GM21529 (cell line): ENCODE measurements around the gene CTTNBP2.

Experiments
- ATAC-seq: cut with Tn5 transposase; IDR thresholded peaks from one replicate; pipeline ENCODE4 v1.9.1; 2021; ENCODE audit not compliant: unreplicated experiment

CTTNBP2 gene

DNA sequence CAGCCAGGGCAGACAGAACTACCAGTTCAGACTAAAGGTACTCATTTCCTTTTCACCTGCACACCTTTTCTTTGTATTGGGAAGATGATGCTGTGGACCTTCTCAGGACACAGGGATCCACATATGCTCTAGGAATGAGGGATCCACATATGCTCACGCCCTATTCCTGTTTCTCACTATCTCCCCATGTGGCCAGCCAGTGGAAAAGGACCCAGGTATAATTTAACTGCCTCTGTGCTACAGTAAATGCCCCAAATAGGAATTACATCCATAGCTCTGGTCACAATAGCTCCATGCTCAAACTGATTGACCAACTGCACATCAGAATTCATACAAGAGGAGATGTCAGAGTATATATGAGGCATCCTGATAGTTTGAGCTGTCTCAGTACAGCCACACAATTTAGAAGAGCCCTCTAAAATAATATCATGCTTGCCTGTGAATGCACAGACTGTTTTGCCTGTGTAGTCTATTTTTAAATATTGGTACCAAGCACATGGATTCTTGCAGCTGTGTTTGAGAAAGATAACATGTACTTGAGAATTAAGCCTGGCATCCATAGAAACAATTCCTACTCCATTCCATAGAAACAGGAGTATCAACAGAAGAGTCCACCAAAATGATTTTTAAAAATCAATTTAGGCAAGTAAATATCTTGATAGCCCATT lies 43.7 kb downstream of the CTTNBP2 start:
- no peak for ATAC-seq

DNA sequence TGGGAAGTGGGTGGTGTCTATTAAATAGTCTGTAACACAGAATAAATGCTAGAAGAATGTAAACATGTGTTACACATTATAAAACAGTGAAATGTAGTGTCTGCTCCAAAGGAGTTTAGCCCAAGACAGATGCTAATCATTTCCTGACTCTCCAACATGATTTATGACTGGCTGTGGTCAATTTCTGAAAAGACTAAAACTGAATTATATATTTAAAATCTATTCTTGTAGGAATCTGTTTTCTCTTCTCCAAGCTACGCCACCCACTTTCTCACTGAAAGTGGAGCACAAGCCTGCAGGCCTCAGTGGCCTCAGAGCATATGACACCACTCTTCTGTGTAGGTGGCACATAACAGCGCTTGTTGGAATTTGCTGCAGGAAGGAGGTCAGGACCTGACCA lies 44.4 kb downstream of the CTTNBP2 start:
- no peak for ATAC-seq

DNA sequence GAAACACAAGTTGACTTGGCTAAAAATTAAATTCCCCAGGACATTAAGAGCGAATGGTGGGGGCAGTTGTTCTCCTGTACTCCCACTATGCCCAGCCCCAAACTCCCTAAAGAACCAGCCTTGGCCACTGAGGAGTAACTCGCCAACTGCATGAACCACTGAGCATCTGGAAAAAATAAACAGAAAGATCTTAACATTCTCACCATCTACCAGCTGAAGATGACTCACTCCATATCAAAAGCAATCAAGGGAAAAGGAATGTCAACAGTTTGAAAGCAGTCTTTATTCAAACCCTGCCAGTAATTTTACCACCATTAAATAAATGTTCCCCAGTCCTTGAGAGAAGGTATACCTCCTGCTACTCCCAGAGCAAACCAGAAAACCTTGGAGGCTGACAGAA lies 45.4 kb downstream of the CTTNBP2 start:
- no peak for ATAC-seq

DNA sequence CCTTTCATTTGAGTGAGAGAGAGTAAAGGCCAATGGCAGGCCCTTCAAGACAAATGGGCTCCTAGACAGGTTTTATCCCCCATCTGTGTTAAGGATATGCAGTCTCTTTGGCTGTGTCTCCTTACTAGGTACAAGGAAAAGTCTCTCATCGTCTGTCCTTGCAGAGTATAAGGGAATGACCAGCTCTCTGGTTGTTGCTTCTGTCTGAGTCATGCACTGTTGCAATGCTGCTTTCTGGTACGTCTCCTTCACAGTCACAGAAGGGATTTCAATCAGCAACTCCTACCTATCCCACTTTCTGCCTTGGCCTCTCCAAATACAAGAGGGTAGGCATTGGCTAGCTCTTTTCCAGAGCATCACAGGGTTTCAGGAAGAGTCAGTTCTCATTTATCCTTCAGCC lies 48.1 kb downstream of the CTTNBP2 start:
- ATAC-seq, result no peak

DNA sequence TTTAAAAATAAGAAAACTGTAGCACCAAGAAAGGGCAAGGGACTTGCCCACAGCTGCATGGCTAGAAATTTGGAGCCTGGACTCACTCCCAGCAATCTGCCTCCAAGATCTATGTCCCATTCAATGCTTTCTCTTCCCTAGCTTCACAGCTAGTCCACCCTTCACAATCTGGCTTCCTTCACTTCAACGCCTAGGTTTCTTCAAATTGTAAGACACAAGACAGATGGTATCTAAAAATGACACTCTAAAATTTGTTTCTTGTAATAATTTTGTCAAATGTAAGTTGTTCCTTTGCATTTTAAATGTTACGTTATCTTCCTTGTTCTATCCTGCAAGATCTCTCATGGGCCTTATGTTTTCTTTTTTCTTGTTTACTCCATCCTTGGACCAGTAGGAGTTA lies 48.6 kb downstream of the CTTNBP2 start:
- no peak for ATAC-seq

DNA sequence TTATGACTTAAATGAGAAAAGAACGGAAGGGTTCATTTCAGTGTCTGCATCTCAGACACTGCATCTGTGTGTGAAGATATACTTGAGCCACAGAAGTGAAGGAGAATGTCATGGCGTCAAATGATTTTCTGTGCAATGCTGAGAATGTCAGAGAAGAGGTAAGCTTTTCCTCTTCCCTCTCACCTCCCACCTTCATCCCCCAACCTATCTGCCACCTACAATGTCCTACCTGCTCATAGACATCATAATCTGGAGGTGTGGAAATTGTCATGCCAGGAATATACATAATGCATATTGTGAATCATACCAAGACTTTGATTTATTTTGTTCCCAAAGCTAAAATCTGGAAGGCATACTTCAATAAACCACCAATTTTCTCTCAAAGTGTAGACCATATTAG lies 53.7 kb downstream of the CTTNBP2 start:
- no peak for ATAC-seq

DNA sequence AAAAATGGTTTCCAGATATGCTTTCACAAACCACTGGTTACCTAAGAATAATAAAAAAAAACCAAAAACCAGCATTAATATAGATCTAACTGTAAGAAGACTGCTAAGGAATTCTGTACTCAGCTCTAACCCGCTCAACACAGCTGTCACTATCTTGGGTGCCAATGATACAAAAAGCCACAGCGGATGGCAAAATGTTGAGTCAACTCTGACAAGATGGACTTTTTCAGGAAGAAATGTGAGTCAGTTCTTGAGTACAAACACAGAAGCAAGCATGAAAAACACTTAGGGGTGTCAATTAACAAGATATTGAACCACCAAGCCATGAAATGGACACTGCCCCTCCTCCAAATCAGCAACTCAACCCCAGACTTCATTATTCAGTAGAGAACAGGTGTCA lies 55.0 kb downstream of the CTTNBP2 start:
- no peak for ATAC-seq

DNA sequence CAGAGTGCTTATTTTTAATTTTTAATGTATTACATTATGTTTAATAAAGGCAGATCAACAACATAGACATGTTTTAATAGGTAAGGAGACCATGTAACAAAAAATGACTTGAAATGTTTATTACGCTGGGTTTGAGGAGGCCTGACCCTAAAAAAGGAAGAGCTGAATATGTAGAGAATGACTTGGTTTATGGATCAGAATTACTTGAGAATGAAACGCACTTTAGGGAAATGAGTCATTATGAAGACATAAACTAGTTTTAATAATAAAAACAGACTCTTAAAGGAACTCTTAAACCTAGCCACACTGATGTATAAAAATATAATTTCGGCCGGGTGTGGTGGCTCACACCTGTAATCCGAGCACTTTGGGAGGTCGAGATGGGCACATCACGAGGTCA lies 56.5 kb downstream of the CTTNBP2 start:
- no peak for ATAC-seq

DNA sequence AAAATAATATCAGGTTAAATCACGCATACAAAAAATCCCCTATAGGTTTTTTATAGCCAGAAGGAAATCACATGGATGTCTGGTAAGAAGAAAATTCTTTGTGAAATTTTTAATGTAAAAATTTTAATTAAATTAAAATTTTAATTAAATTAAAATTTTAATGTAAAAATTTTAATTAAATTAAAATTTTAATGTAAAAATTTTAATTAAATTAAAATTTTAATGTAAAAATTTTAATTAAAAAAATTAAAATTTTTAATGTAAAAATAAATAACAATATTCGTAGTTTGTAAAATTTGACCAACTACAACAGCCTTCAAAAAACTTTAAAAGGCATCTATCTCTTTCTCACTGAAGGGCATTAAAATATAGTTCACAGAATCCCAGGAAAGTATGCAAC lies 61.5 kb downstream of the CTTNBP2 start:
- no peak for ATAC-seq

DNA sequence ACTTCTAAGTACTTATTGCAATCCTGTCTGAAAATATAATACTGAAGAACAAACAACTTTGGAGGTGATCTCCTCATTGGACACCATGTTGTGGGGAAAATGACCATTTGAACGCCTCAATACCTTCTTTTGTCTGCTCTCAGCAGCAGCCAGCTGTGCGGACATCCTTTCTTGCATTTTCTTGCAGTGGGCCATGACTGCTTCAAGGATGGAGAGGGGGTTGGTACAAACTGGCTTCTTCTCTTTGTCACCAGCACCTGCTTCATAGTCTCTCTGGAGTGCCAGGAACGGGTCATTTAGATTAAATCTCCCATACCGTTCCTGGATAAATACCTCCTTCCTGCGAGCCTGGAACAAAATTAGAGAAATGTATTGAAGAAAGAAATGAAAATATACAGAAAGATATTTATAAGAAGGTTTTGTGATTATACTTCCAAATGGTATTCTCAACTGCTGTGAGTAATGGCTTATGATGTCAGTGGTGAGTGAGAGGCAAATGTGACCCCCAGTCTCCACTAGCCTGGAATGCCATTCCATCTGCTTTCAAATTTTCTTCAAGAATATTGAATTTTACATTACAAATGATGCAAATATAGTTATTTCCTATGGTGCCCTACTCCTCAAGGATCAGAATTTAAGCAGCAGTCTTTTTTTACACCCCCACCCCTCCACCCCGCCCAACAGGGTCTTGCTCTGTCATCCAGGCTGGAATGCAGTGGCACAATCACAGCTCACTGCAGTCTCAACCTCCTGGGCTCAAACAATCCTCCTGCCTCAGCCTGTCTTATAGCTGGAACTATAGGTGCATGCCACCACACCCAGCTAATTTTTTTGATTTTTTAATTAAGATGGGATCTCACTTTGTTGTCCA lies 62.4 kb downstream of the CTTNBP2 start:
- no peak for ATAC-seq

DNA sequence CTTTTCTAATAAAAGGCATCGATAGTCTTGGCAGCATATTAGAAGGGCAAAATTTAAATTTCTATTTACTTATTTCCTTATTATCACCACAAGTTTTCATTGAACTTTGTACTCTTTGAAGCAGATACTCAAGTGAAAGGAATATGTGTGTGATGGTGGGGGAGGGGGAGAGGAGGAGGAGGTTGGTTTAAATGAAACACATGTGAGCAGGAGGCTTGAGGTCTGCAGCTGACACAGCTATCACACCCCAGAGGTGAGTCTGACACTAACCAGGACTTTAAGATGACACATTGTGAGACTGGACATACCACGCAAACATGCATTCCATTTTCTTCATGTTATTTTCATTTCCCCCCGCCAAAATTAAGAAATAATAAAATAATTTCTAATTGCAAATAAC lies 63.3 kb downstream of the CTTNBP2 start:
- ATAC-seq, result no peak

DNA sequence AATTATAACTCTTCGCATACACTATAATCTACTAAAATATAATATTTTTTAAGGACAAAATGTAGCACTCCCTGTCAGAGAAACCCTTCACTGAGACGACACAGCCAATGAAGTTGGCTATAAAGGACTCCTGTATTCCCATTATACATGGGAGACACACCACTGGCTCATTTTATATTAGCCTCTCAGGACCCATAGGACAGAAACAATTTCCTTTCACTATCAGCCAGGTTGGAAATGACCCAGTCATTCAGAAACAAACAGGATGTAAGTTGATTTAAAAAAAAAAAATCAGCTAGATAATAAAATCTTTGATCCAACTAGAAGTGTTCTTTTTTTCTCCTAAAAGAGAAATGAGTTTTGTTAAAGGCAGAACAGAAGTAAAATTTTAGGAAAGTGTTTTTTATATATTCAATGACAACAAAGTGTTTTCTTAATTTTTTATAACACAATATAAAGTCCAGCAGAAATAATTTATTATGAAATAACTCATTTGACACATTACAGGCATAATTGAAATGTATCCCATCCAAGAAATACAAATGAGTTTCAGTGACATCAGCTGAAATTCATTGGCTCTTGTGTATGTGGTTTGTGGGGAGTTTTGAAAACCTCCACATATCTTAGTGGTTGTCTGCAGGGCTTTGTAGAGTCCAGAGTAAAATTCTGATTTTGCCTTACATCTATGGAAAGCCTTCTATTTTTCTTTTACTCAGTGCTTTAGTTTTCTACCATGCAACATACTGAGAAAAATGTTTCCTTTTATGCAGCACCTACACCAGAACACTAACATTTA lies 64.1 kb downstream of the CTTNBP2 start:
- ATAC-seq, result peak; percentile 46

DNA sequence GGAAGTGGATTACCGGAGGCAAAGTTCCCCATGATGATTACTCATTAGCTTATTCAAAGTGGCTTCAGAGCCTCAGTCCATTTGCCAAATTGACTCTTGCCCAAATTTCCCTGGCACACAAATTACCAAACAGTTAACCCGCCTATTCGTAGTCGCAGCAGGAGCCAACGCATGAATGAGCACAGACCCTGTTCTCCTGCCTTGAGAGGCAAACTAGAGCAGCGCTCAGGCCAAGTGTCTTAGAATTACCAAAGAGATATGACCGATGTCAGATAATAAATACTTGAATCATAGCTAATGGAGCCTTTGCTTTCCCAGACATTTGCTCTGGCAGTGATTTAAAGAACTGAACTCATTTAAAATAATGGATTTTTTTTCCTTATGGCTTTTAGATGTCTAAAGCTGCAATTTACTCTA lies 64.9 kb downstream of the CTTNBP2 start:
- no peak for ATAC-seq

DNA sequence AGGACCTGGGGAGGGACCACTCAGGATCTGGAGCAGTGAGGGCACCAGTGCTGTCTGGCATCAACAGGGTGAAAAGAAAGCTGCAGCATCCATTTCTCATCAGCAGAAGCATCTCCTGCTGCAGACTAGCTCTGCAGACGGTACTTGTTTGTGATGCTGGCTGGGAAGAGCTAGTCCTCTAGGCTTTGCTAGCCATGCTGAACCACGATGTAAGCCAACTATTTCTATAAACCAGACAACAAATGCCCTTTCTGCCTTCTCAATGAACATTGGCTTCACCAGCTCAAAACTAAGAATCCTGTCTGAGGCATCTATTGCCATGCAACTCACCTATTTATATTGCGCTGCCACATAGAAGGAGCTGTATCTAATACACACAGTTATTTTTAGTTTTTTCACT lies 65.6 kb downstream of the CTTNBP2 start:
- no peak for ATAC-seq

DNA sequence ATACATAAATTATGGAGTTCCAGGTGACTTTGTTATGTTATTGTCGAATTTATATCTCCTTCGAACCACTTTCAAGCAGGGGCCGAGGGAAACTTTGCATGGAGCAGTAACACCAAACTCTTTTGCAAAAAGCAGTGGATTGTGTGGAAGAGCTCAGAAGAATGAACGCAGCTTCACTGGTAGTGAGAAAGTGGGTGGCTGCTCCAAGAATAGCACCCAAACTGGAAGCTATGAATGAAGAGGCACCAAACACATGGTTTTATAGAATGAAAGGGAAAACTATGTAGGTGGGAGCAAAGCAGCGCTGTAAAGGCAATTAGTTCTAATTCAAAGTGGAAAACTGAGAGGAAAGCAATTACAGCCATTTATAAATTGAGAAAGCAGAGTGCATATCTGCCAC lies 67.2 kb downstream of the CTTNBP2 start:
- no peak for ATAC-seq

DNA sequence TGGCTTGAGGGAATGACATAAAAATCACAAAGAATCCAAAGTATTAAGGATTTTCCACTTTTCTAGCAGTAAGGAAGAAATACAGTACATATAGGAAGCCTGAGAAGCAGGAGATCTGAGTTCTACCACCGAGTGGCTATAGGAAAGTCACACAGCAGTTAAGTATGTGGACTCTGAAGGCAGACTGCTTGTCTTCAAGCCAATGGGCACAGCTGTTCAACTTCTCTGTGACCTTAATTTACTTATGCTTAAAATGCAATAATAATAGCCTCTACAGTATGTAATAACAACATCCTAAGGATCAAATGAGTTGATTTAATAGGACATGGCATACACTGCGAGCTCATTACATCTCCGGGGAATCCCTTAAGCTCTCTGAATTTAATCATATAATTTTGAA lies 68.0 kb downstream of the CTTNBP2 start:
- ATAC-seq, result no peak

DNA sequence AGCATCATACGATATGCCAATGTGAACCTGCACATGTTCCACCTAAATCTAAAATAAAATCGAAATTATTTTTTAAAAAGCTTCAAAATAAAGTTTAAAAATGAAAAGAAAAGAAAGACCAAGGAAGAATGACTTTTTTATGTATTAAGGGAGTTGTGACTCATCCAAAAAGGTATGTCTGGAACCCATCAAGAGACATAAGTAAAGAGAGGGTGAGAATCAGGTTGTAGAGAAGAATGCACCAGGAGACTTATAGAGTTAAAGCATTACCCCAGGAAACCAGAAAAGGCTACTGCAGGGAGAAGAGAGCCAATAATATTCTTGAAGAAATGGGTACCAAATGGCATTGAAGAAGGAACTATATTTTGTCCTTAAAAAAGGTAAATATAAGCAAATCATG lies 69.8 kb downstream of the CTTNBP2 start:
- ATAC-seq, result no peak

DNA sequence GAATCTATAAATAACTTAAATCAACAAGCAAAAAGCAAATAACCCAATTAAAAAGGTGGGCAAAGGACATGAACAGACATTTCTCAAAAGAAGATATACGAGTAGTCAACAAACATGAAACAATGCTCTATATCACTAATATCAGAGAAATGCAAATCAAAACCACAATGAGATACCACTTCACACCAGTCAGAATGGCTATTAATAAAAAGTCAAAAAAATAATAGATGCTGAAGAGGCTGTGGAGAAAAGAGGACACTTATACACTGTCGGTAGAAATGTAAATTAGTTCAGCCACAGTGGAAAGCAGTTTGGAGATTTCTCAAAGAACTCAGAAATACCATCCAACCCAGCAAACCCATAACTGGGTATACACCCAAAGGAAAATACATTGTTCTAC lies 70.6 kb downstream of the CTTNBP2 start:
- no peak for ATAC-seq

DNA sequence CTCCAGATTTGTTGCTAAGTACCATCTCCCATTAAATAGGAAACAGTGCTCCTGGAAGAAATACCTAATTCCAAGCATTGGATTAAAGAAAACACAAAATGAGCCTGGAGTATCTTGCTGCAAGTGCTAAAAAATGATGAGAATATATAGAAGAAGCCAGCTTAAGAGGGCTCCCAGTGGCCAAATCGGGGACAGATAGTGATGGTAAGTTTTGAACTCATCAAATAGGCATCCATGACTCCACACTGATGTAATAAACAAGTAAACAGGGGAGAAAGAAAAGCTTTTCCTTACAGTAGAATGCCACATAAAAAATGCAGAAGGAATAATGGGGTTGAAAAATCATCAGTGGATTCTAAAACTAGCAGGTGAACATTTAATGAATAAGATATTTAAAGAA lies 72.4 kb downstream of the CTTNBP2 start:
- ATAC-seq, result no peak

DNA sequence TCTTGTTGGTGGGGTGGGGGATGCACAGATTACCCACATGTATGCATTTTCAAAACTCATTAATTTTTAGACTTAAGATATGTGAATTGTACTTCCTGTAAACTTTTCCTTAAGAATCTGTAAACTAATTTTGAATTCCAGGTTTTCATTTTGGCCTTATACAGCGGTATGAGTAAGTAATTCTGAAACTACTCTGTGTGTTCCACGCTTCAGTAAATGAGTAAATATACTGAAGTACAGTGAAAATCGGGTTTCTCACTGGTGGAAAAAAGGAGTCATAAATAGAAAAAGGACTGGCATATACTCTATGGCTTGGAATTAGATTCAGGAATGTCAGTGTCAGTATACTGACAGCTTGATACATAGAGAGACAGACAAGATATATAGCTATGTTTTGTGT lies 72.8 kb downstream of the CTTNBP2 start:
- ATAC-seq, result peak; percentile 77

DNA sequence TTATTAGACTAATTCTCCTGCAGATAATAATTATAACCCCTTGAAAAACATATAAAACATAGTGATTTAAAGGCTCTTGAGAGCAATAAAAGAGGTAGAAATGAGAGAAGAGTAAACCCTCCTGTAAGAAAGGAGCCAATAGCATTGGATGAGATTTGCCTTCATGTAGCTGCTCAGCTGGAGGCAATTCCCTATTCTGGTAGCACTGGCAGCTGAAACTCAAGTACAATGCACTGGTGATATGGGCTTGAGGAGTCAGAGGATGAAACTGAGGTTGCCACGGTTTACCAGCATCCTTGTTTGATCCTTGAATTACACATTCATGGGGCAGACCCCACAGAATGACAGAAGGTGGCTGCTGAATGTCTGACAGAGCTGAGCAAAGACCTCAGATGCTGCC lies 76.4 kb downstream of the CTTNBP2 start:
- ATAC-seq, result no peak

DNA sequence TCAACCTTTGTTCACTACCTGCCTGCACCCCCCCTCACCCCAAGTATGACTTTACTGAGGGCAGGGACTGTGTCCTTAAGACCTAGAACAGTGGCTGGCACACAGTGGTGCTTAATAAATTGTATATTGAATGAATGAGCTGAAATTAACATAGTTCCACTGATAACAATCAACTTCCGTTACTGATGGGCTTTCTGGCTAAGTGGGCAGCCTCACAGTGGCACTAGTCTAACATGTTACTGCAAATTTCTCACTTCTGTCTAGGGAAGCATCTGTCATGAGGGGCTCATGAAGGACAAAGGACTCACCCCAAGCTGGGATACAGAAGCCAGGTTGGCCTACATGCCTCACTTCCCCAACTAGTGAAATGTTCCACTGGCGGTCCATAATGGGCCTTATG lies 79.3 kb downstream of the CTTNBP2 start:
- ATAC-seq, result no peak
